ENCODE results near the gene IGF1R. TPM values are rescaled to one million over a fixed set of nuclear protein-coding genes. Genes with fewer than 3 reads are reported as not detected.

The IGF1R gene
- total RNA-seq, 1 donor from 2014 or later, result 23.5 TPM

DNA sequence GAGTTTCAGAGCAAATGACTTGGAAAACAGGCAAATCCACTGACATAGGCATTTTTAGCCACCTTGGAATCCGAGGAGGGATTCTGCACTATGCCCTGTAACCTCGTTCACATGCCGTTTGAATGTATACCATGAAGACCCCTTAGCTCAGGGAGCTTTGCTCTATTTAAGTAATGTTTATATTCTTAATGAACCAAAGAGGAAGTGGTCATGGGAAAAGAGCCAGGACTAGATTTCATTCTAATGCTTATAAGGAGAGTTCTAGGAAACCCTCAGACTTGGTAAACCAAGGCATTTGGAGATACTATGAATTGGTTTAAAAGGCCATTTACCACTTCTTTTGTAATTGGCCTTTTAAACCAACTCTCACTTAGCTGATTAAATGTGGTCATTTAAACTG, 178.9 kb downstream of the IGF1R start:
- peaks cover 10% of the 10 kb centered on the region for H3K27me3 Mint-ChIP-seq (ENCODE audit: insufficient read depth, low read depth)
- peaks cover 16% of the 10 kb centered on the region for H3K9me3 ChIP-seq (ENCODE audit: low read depth)
- H3K9me3 Mint-ChIP-seq, result peaks cover 76% of the 10 kb centered on the region
- no peak overlapping the region for H2AFZ ChIP-seq (replicated peaks)
- peaks cover 47% of the 10 kb centered on the region for H3K36me3 Mint-ChIP-seq
- no peak overlapping the region for H3K4me3 ChIP-seq
- no peak overlapping the region for H3K4me2 ChIP-seq
- H3K4me3 Mint-ChIP-seq, result no peak overlapping the region
- H4K20me1 ChIP-seq (ENCODE audit: low read depth), result peaks cover 25% of the 10 kb centered on the region
- no peaks in the 10 kb centered on the region for H3K36me3 ChIP-seq
- H3K27me3 ChIP-seq, result no peaks in the 10 kb centered on the region
- no peak overlapping the region for H3K27ac Mint-ChIP-seq
- no peak overlapping the region for H3K9ac ChIP-seq
- peaks cover 28% of the 10 kb centered on the region for H3K4me1 ChIP-seq
- no peak overlapping the region for H3K27ac ChIP-seq
- DNase-seq (ENCODE audit: low spot score), result no peak
- peaks cover 100% of the 10 kb centered on the region for H3K79me2 ChIP-seq (ENCODE audit: low read depth)
- TF ChIP-seq EZH2phosphoT487 (IDR thresholded peaks at IDR 0.05) (no peak), CTCF (IDR thresholded peaks at IDR 0.05) (no peak)
- peaks cover 18% of the 10 kb centered on the region for H3F3A ChIP-seq (ENCODE audit: low read depth)
- H3K4me1 Mint-ChIP-seq, result peaks cover 20% of the 10 kb centered on the region

GRCh38 chr15:98830034-98830634, 181.8 kb downstream of the IGF1R start:
- peaks cover 78% of the 10 kb centered on the region for H3K9me3 Mint-ChIP-seq
- no peaks in the 10 kb centered on the region for H3K4me1 Mint-ChIP-seq
- no peaks in the 10 kb centered on the region for H3K27me3 ChIP-seq
- H2AFZ ChIP-seq (replicated peaks), result no peak overlapping the region
- H3K4me3 Mint-ChIP-seq, result no peak overlapping the region
- no peak overlapping the region for H3K27ac Mint-ChIP-seq
- H3K36me3 ChIP-seq, result no peaks in the 10 kb centered on the region
- H3K4me2 ChIP-seq, result no peak overlapping the region
- DNase-seq (ENCODE audit: low spot score), result no peak
- H3F3A ChIP-seq (ENCODE audit: low read depth), result peaks cover 4% of the 10 kb centered on the region
- no peak overlapping the region for H3K4me3 ChIP-seq
- no peak overlapping the region for H3K27ac ChIP-seq
- H3K36me3 Mint-ChIP-seq, result peaks cover 55% of the 10 kb centered on the region
- no peak for TF ChIP-seq EZH2phosphoT487 (IDR thresholded peaks at IDR 0.05)
- no peak for TF ChIP-seq CTCF (IDR thresholded peaks at IDR 0.05)
- no peak for TF ChIP-seq EZH2 (IDR thresholded peaks at IDR 0.05)
- peaks cover 16% of the 10 kb centered on the region for H3K9me3 ChIP-seq (ENCODE audit: low read depth)
- H3K9ac ChIP-seq, result no peak overlapping the region
- H3K4me1 ChIP-seq, result peaks cover 17% of the 10 kb centered on the region
- peaks cover 12% of the 10 kb centered on the region for H3K27me3 Mint-ChIP-seq (ENCODE audit: insufficient read depth, low read depth)
- H4K20me1 ChIP-seq (ENCODE audit: low read depth), result peaks cover 14% of the 10 kb centered on the region
- H3K79me2 ChIP-seq (ENCODE audit: low read depth), result peaks cover 96% of the 10 kb centered on the region

DNA sequence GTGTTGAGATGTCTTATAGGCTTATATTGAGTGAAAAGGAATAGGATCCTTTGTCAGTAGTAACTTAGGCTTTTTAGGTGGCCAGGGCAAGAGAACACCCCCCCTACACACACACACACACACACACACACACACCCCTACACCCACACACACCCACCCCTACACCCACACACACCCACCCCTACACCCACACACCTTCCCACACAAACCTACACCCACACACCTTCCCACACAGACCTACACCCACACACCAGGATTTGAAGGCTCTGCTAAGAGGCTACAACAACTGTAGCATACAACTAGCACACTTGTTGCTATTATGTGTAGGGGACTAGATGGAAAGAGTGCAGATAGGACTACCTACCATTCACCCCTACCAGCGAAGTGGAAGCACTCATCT, 186.6 kb downstream of the IGF1R start:
- peaks cover 55% of the 10 kb centered on the region for H4K20me1 ChIP-seq (ENCODE audit: low read depth)
- H3K27ac ChIP-seq, result peak overlapping the region; percentile 82
- H3K4me1 ChIP-seq, result peaks cover 21% of the 10 kb centered on the region
- no peak overlapping the region for H3K4me3 Mint-ChIP-seq
- H3K79me2 ChIP-seq (ENCODE audit: low read depth), result peaks cover 95% of the 10 kb centered on the region
- peaks cover 16% of the 10 kb centered on the region for H3K4me1 Mint-ChIP-seq
- H3K9me3 ChIP-seq (ENCODE audit: low read depth), result peaks cover 10% of the 10 kb centered on the region
- no peaks in the 10 kb centered on the region for H3K36me3 ChIP-seq
- H3K27me3 Mint-ChIP-seq (ENCODE audit: insufficient read depth, low read depth), result peaks cover 7% of the 10 kb centered on the region
- no peak overlapping the region for H3K4me3 ChIP-seq
- DNase-seq (ENCODE audit: low spot score), result no peak
- H3K36me3 Mint-ChIP-seq, result peaks cover 49% of the 10 kb centered on the region
- H3K9ac ChIP-seq, result no peak overlapping the region
- TF ChIP-seq EZH2phosphoT487 (IDR thresholded peaks at IDR 0.05), result no peak
- no peak for TF ChIP-seq EZH2 (IDR thresholded peaks at IDR 0.05)
- TF ChIP-seq CTCF (IDR thresholded peaks at IDR 0.05), result no peak
- H3K4me2 ChIP-seq, result peak overlapping the region; percentile 34
- H2AFZ ChIP-seq (replicated peaks), result no peak overlapping the region
- H3K27ac Mint-ChIP-seq, result no peak overlapping the region
- peaks cover 52% of the 10 kb centered on the region for H3K9me3 Mint-ChIP-seq
- no peaks in the 10 kb centered on the region for H3K27me3 ChIP-seq
- peaks cover 12% of the 10 kb centered on the region for H3F3A ChIP-seq (ENCODE audit: low read depth)

Data from neural progenitor cell (in vitro differentiated cells).